C4-2B (cell line): Measurements from ENCODE around the gene CDH15.

ENCODE experiments used
- ZFX ChIP-seq: fragments of 450-650 bp; IDR thresholded peaks from 2 replicates; pipeline ENCODE4 v1.6.1; 2017
- TF ChIP-seq, protein P1 (sequence below): fragments of 450-650 bp; conservative IDR thresholded peaks from 2 replicates; pipeline ENCODE4 v1.5.1; 2017; ENCODE audit warnings: mild to moderate bottlenecking

DNA sequence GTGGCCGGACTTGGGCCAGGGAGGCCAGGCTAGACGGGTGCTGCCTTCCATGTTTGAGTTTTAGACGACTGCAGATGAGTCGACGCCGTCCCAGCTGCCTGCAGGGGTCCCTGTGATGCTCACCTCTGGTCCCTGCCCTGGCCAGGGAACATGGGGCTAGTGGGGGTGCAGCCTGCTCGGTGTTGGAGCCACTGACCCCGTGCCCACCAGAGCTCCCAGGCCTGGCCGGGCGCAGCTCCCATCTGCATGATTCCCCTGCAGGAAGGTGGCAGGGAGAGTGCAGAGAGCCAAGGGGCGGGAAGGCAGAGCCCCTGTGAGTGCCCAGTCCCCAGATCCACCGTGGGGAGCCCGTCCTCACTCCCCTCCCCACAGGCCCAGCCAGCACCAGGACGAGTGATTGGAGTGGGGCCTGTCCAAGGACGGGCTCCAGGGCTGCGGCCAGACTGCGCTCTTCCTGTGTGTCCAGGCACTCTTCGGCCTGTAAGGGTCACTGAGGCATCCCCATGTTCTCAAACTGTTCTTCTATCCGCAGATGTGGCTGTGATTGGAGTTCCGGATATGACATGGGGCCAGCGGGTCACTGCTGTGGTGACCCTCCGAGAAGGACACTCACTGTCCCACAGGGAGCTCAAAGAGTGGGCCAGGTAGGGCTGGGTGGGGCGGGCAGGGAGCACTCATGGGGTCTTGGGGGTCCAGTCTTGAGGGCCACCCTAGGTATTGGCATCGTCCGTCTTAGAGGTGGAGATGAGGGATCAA lies 26.0 kb upstream of the CDH15 start:
- TF ChIP-seq, protein P1, sequence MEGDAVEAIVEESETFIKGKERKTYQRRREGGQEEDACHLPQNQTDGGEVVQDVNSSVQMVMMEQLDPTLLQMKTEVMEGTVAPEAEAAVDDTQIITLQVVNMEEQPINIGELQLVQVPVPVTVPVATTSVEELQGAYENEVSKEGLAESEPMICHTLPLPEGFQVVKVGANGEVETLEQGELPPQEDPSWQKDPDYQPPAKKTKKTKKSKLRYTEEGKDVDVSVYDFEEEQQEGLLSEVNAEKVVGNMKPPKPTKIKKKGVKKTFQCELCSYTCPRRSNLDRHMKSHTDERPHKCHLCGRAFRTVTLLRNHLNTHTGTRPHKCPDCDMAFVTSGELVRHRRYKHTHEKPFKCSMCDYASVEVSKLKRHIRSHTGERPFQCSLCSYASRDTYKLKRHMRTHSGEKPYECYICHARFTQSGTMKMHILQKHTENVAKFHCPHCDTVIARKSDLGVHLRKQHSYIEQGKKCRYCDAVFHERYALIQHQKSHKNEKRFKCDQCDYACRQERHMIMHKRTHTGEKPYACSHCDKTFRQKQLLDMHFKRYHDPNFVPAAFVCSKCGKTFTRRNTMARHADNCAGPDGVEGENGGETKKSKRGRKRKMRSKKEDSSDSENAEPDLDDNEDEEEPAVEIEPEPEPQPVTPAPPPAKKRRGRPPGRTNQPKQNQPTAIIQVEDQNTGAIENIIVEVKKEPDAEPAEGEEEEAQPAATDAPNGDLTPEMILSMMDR: no peak
- no peak for TF ChIP-seq ZFX
